CD4-positive, alpha-beta T cell (primary cell): ENCODE data around the gene IGLL1. TPM values are rescaled to one million over a fixed set of nuclear protein-coding genes. Genes with fewer than 3 reads are reported as not detected.
"Not testable (repeated sequence)": the region's sequence is repeated elsewhere in the genome, so short reads cannot be mapped to it uniquely, and the experiment has no call there.

ENCODE experiments used
- ATAC-seq: fragments of 200-7000 bp; cut with Tn5 transposase; one replicate; pipeline ENCODE4 v1.10.0; 2022; ENCODE audit warnings: mild to moderate bottlenecking; ENCODE audit not compliant: poor library complexity
- CTCF ChIA-PET: fragments of 350-600 bp; sonication (Branson Sonifier 250); formaldehyde crosslinking; loops from one replicate; lab custom pipeline; 2021; ENCODE audit warnings: antibody characterized with exemption, inconsistent platforms; lab: Charles Lee
- POLR2A ChIA-PET: fragments of 350-600 bp; sonication (Branson Sonifier 250); formaldehyde crosslinking; loops from one replicate; lab custom pipeline; 2021; ENCODE audit warnings: antibody characterized with exemption, inconsistent platforms; lab: Charles Lee
- DNase-seq, 14 experiments: peaks; one replicate each; pipeline ENCODE4 v3.0.0-alpha.2; 2013 to 2020; ENCODE audit warnings: mixed read lengths in 2 of 14
- H3K27ac ChIP-seq, 2 donors: one replicate each; pipeline versions ENCODE4 v1.5.1 to v1.7.0; 2013; ENCODE audit warnings: low read length in 2 of 2, low read depth in 1 of 2, mild to moderate bottlenecking in 1 of 2
- H3K27me3 ChIP-seq, 2 experiments: 1 replicate in 1 of 2; 2 replicates in 1 of 2; pipeline versions ENCODE4 v1.6.1 to v1.7.0; 2013; ENCODE audit warnings: low read length in 2 of 2, control low read depth in 1 of 2, mild to moderate bottlenecking in 1 of 2, moderate library complexity in 1 of 2; ENCODE audit not compliant: insufficient read depth in 2 of 2, control insufficient read depth in 1 of 2
- H3K36me3 ChIP-seq: one replicate; pipeline ENCODE4 v1.6.1; 2013; ENCODE audit warnings: low read length, control low read depth; ENCODE audit not compliant: insufficient read depth
- H3K4me1 ChIP-seq: one replicate; pipeline ENCODE4 v1.6.1; 2013; ENCODE audit warnings: low read length, control low read depth; ENCODE audit not compliant: insufficient read depth
- H3K4me3 ChIP-seq: one replicate; pipeline ENCODE4 v1.5.1; 2013; ENCODE audit warnings: mild to moderate bottlenecking, low read length, moderate library complexity
- H3K9me3 ChIP-seq, 2 experiments: 1 replicate in 1 of 2; 2 replicates in 1 of 2; pipeline versions ENCODE4 v1.6.1 to v1.7.0; 2013; ENCODE audit warnings: low read length in 2 of 2, mild to moderate bottlenecking in 2 of 2, control low read depth in 1 of 2, moderate library complexity in 1 of 2; ENCODE audit not compliant: control insufficient read depth in 1 of 2, insufficient read depth in 1 of 2
- H3K27ac Mint-ChIP-seq: one replicate; pipeline ENCODE4 v1.8.0; 2020; ENCODE audit warnings: mixed read lengths
- H3K27me3 Mint-ChIP-seq: one replicate; pipeline ENCODE4 v1.8.0; 2021; ENCODE audit warnings: mixed read lengths
- H3K36me3 Mint-ChIP-seq: one replicate; pipeline ENCODE4 v1.8.0; 2021; ENCODE audit warnings: low read depth, mixed read lengths
- H3K4me1 Mint-ChIP-seq: one replicate; pipeline ENCODE4 v1.8.0; 2021; ENCODE audit warnings: low read depth, mixed read lengths
- H3K4me3 Mint-ChIP-seq: one replicate; pipeline ENCODE4 v1.8.0; 2020; ENCODE audit warnings: mild to moderate bottlenecking, mixed read lengths
- H3K9me3 Mint-ChIP-seq: one replicate; pipeline ENCODE4 v1.8.0; 2020; ENCODE audit warnings: mixed read lengths
- intact Hi-C, 2 experiments: fragments of 100-400 bp; cut with DNase I in 1 of 2; cut with micrococcal nuclease in 1 of 2; formaldehyde crosslinking; loops; one replicate each; pipeline versions ENCODE4 v1.15.1 to v1.9.0; 2023 to 2025; cut with DNase I, micrococcal nuclease
- total RNA-seq, 174 experiments: library from RNA in 2 of 174; stranded (reverse) in 2 of 174; gene quantifications; one replicate each; pipeline ENCODE4 v1.2.3 and lab custom pipeline; 2021 to 2026
- TF ChIP-seq, protein P1 (sequence below): fragments of 200-600 bp; IDR thresholded peaks from one replicate; pipeline ENCODE4 v1.8.0; 2022; ENCODE audit warnings: antibody characterized with exemption, mild to moderate bottlenecking

The IGLL1 gene
- total RNA-seq, 2 experiments from 2014 or later = not detected

DNA sequence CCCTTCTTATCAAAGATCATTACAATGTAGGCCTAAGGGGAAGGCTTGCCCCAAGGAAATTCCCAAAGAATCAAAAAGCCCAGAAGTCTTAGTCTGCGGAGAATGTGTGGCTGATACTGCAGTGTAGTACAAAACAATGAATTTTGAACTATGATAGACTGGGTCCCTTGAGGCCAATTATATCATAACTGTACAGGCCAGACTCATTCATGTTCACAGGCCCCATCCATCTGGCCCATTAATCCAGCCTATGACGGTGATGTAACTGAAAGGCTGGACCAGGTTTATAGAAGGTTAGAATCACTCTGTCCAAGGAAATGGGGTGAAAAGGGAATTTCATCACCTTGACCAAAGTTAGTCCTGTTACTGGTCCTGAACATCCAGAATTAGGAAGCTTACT lies 35.2 kb downstream of the IGLL1 start:
- H3K4me3 Mint-ChIP-seq = no peak overlapping the region
- peaks cover 0 to 20% of the 10 kb centered on the region in 2 experiments for H3K9me3 ChIP-seq
- H3K27ac ChIP-seq = no peak overlapping the region
- H3K9me3 Mint-ChIP-seq = no peaks in the 10 kb centered on the region
- H3K4me3 ChIP-seq = no peak overlapping the region
- ChIA-PET POLR2A (no interaction called here), CTCF (interaction anchor here (1.0 kb wide), 1 partner anchor 305 kb away, joined by 3 read pairs; no protein-coding TSS in a partner anchor)
- H3K27me3 Mint-ChIP-seq = no peaks in the 10 kb centered on the region
- no peak for DNase-seq
- no peaks in the 10 kb centered on the region for H3K27me3 ChIP-seq
- no peak overlapping the region for H3K27ac Mint-ChIP-seq
- no peaks in the 10 kb centered on the region for H3K36me3 ChIP-seq
- H3K36me3 Mint-ChIP-seq = no peaks in the 10 kb centered on the region
- no peak for ATAC-seq
- no peaks in the 10 kb centered on the region for H3K4me1 Mint-ChIP-seq
- intact Hi-C loops = loop anchor here (5.0 kb wide), 2 partner anchors 302 to 412 kb away; no protein-coding TSS in a partner anchor
- no peaks in the 10 kb centered on the region for H3K4me1 ChIP-seq
- TF ChIP-seq, protein P1, sequence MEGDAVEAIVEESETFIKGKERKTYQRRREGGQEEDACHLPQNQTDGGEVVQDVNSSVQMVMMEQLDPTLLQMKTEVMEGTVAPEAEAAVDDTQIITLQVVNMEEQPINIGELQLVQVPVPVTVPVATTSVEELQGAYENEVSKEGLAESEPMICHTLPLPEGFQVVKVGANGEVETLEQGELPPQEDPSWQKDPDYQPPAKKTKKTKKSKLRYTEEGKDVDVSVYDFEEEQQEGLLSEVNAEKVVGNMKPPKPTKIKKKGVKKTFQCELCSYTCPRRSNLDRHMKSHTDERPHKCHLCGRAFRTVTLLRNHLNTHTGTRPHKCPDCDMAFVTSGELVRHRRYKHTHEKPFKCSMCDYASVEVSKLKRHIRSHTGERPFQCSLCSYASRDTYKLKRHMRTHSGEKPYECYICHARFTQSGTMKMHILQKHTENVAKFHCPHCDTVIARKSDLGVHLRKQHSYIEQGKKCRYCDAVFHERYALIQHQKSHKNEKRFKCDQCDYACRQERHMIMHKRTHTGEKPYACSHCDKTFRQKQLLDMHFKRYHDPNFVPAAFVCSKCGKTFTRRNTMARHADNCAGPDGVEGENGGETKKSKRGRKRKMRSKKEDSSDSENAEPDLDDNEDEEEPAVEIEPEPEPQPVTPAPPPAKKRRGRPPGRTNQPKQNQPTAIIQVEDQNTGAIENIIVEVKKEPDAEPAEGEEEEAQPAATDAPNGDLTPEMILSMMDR = no peak

DNA sequence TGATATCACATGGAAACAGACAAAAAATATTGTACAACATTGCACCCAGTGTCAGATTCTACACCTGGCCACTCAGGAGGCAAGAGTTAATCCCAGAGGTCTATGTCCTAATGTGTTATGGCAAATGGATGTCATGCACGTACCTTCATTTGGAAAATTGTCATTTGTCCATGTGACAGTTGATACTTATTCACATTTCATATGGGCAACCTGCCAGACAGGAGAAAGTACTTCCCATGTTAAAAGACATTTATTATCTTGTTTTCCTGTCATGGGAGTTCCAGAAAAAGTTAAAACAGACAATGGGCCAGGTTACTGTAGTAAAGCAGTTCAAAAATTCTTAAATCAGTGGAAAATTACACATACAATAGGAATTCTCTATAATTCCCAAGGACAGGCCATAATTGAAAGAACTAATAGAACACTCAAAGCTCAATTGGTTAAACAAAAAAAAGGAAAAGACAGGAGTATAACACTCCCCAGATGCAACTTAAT lies 36.5 kb downstream of the IGLL1 start:
- CTCF ChIA-PET = interaction anchor here (1.1 kb wide), 1 partner anchor 306 kb away, joined by 3 read pairs; no protein-coding TSS in a partner anchor
- POLR2A ChIA-PET, H3K27ac Mint-ChIP-seq: not testable (repeated sequence)

DNA sequence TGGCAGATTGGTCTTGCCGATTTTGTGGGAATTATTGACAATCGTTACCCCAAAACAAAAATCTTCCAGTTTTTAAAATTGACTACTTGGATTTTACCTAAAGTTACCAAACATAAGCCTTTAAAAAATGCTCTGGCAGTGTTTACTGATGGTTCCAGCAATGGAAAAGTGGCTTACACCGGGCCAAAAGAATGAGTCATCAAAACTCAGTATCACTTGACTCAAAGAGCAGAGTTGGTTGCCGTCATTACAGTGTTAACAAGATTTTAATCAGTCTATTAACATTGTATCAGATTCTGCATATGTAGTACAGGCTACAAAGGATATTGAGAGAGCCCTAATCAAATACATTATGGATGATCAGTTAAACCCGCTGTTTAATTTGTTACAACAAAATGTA lies 37.2 kb downstream of the IGLL1 start:
- no peak for DNase-seq
- no peaks in the 10 kb centered on the region for H3K27me3 ChIP-seq
- H3K4me3 Mint-ChIP-seq = no peak overlapping the region
- no peak overlapping the region for H3K27ac Mint-ChIP-seq
- H3K4me1 ChIP-seq = peaks cover 6% of the 10 kb centered on the region
- no peaks in the 10 kb centered on the region for H3K9me3 Mint-ChIP-seq
- no peaks in the 10 kb centered on the region for H3K27me3 Mint-ChIP-seq
- no peak for ATAC-seq
- ChIA-PET CTCF (interaction anchor here (1.1 kb wide), 1 partner anchor 307 kb away, joined by 3 read pairs; no protein-coding TSS in a partner anchor), POLR2A (no interaction called here)
- intact Hi-C loops = loop anchor here (5.0 kb wide), 2 partner anchors 304 to 414 kb away; no protein-coding TSS in a partner anchor
- H3K27ac ChIP-seq = no peak overlapping the region
- H3K4me3 ChIP-seq = no peak overlapping the region
- H3K4me1 Mint-ChIP-seq = peaks cover 10% of the 10 kb centered on the region
- H3K36me3 Mint-ChIP-seq = no peaks in the 10 kb centered on the region
- H3K36me3 ChIP-seq = no peaks in the 10 kb centered on the region
- TF ChIP-seq, protein P1 = no peak
- peaks cover 0 to 4% of the 10 kb centered on the region in 2 experiments for H3K9me3 ChIP-seq

More for the DNA sequence above, 36.5 kb downstream of the IGLL1 start:
- peaks cover 0 to 10% of the 10 kb centered on the region in 2 experiments for H3K9me3 ChIP-seq
- not testable (repeated sequence) for H3K27me3 ChIP-seq, H3K4me3 Mint-ChIP-seq, H3K27ac ChIP-seq, ATAC-seq, H3K4me1 Mint-ChIP-seq, H3K36me3 Mint-ChIP-seq, H3K27me3 Mint-ChIP-seq, DNase-seq, H3K9me3 Mint-ChIP-seq, H3K36me3 ChIP-seq, H3K4me1 ChIP-seq, H3K4me3 ChIP-seq
- intact Hi-C loops = loop anchor here (5.0 kb wide), 2 partner anchors 304 to 414 kb away; no protein-coding TSS in a partner anchor

DNA sequence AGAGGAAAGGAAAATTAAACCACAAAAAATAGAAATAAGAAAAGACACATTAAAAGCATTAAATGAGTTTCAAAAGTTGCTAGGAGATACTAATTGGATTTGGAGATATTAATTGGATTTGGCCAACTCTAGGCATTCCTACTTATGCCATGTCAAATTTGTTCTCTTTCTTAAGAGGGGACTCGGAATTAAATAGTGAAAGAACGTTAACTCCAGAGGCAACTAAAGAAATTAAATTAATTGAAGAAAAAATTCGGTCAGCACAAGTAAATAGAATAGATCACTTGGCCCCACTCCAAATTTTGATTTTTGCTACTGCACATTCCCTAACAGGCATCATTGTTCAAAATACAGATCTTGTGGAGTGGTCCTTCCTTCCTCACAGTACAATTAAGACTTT lies 37.7 kb downstream of the IGLL1 start:
- H3K27me3 ChIP-seq, H3K4me3 ChIP-seq, H3K36me3 ChIP-seq, H3K4me1 Mint-ChIP-seq, H3K4me3 Mint-ChIP-seq, DNase-seq, H3K9me3 Mint-ChIP-seq, H3K27ac ChIP-seq, H3K36me3 Mint-ChIP-seq, ATAC-seq, H3K27ac Mint-ChIP-seq, POLR2A ChIA-PET, H3K9me3 ChIP-seq, H3K27me3 Mint-ChIP-seq, CTCF ChIA-PET, H3K4me1 ChIP-seq: not testable (repeated sequence)
- intact Hi-C loops = loop anchor here (5.0 kb wide), 2 partner anchors 305 to 415 kb away; no protein-coding TSS in a partner anchor
